ENCODE results near the gene DSC2.

- TF ChIP-seq CTCF (IDR thresholded peaks at IDR 0.05; ENCODE audit: low read depth, low read length) (no peak), EZH2phosphoT487 (IDR thresholded peaks at IDR 0.05; ENCODE audit: low read depth) (no peak)
Observed at GRCh38 chr18:31045599-31045998, 56.6 kb downstream of the DSC2 start.

Data from OCI-LY3 (cell line).